ENCODE results near the gene KRTAP16-1. TPM values are rescaled to one million over a fixed set of nuclear protein-coding genes. Genes with fewer than 3 reads are reported as not detected.

KRTAP16-1 gene
- total RNA-seq, 1 donor from 2014 or later: not detected

DNA sequence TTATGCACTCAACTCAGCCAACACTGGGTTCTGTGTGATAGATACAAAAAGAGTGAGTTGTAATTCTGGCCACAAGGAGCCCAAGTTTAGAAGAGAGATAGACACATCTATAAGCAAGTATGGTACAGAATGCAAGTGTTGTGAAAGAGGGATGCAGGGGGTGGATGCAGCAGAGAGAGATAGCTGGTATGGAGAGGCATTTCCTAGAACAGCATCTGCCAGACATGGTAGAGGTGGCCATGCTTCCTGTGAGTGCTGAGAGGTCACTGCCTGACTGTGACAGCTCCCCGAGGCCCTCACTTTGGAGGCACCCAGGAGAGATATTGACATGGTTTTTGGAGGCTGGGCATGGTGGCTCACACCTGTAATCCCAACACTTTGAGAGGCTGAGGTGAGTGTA lies 2.0 kb upstream of the KRTAP16-1 start:
- no peak overlapping the region for H3K27ac ChIP-seq
- no peak for ATAC-seq
- intact Hi-C loops (cut with DNase I): no loop called here

DNA sequence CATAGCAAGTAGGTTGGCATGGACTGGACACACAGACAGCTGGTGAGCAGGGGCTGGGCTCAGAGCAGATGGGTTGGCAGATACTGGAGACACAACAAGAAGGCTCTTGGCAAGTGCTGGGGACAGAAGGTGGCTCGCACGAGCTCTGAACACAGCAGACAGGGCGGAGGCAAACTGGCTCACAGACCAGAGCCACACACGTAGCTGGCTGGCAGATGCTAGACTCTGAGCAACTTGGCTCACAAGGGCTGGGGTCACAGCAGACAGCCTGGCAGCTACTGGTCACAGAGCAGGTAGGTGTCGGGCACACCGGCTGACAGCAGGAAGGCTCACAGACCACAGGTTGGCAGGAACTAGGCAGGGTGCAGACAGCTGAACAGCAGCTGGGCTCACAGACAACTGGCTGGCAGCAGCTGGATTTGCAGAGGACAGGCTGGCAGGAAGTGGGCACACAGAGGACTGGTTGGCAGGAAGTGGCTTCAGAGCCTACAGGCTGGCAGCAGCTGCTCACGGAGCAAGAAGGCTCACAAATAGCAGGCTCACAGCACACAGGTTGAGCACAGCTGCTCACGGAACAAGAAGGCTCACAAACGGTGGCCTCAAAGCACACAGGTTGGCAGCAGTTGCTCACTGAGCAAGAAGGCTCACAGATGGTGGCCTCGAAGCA lies 725 bp downstream of the KRTAP16-1 start:
- no peaks in the 10 kb centered on the region for H3K36me3 ChIP-seq
- no peaks in the 10 kb centered on the region for H3K27me3 ChIP-seq
- DNase-seq (peak; percentile 65), ATAC-seq (peak; percentile 75)
- H3K27ac ChIP-seq: peak overlapping the region; percentile 49
- TF ChIP-seq, protein P1, sequence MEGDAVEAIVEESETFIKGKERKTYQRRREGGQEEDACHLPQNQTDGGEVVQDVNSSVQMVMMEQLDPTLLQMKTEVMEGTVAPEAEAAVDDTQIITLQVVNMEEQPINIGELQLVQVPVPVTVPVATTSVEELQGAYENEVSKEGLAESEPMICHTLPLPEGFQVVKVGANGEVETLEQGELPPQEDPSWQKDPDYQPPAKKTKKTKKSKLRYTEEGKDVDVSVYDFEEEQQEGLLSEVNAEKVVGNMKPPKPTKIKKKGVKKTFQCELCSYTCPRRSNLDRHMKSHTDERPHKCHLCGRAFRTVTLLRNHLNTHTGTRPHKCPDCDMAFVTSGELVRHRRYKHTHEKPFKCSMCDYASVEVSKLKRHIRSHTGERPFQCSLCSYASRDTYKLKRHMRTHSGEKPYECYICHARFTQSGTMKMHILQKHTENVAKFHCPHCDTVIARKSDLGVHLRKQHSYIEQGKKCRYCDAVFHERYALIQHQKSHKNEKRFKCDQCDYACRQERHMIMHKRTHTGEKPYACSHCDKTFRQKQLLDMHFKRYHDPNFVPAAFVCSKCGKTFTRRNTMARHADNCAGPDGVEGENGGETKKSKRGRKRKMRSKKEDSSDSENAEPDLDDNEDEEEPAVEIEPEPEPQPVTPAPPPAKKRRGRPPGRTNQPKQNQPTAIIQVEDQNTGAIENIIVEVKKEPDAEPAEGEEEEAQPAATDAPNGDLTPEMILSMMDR (IDR thresholded peaks at IDR 0.05): no peak
- intact Hi-C loops (cut with DNase I): no loop called here
- H3K4me3 ChIP-seq: no peak overlapping the region
- peaks cover 3% of the 10 kb centered on the region for H3K4me1 ChIP-seq
- H3K9me3 ChIP-seq: no peaks in the 10 kb centered on the region

More for the DNA sequence above, 2.0 kb upstream of the KRTAP16-1 start:
- H3K9me3 ChIP-seq: no peaks in the 10 kb centered on the region
- H3K4me1 ChIP-seq: peaks cover 3% of the 10 kb centered on the region
- no peaks in the 10 kb centered on the region for H3K36me3 ChIP-seq
- DNase-seq: no peak
- H3K4me3 ChIP-seq: no peak overlapping the region
- H3K27me3 ChIP-seq: no peaks in the 10 kb centered on the region
- TF ChIP-seq, protein P1 (IDR thresholded peaks at IDR 0.05): no peak

DNA sequence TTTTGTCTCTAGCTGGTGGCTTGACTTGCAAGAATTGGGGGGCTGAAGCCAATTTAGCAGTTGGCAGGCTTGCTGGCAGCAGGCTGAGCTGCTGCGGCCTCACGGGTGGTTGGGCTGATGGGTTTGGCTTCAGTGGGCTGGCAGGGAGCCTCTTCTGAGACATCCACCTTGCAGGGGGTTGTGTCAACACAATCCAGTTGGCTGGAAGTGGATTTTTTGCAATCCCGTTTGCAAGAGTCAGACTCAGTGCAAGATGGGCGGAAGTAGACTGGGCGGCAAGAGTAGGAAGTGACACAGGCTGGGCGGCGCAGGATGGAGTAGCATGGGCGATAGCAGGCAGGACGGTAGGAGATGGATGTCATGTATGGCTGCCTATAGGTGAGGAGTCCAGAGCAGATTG lies 1.5 kb downstream of the KRTAP16-1 start:
- intact Hi-C loops (cut with DNase I): no loop called here
- no peaks in the 10 kb centered on the region for H3K36me3 ChIP-seq
- peak overlapping the region; percentile 24 for H3K27ac ChIP-seq
- no peak overlapping the region for H3K4me3 ChIP-seq
- no peaks in the 10 kb centered on the region for H3K27me3 ChIP-seq
- TF ChIP-seq, protein P1 (IDR thresholded peaks at IDR 0.05): no peak
- H3K9me3 ChIP-seq: no peaks in the 10 kb centered on the region
- peaks cover 3% of the 10 kb centered on the region for H3K4me1 ChIP-seq
- DNase-seq: peak; percentile 65
- ATAC-seq: peak; percentile 60

DNA sequence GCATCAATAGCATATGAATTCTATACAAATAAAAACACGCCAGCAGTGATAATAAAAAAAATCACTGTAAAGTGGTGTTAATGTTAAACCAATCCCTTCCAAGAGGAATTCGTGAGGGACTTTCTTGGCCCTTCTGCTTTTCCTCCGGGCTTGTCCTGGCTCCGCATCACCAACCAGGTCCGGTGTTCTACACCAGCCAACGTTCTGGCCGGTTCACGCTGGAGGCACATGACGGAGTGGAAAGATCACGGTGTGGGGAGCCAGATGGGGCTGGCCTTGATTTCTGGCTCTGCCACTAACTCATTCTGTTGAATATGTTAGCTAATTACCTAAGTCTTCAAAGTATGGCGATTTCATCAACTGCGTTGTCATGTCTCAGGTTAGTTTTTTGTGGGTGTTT lies 5.0 kb downstream of the KRTAP16-1 start:
- H3K9me3 ChIP-seq: no peaks in the 10 kb centered on the region
- TF ChIP-seq, protein P1 (IDR thresholded peaks at IDR 0.05): no peak
- no peak overlapping the region for H3K27ac ChIP-seq
- H3K36me3 ChIP-seq: no peaks in the 10 kb centered on the region
- DNase-seq (no peak), ATAC-seq (no peak)
- no peak overlapping the region for H3K4me3 ChIP-seq
- H3K4me1 ChIP-seq: peaks cover under 1% of the 10 kb centered on the region
- H3K27me3 ChIP-seq: no peaks in the 10 kb centered on the region
- intact Hi-C loops (cut with DNase I): no loop called here

DNA sequence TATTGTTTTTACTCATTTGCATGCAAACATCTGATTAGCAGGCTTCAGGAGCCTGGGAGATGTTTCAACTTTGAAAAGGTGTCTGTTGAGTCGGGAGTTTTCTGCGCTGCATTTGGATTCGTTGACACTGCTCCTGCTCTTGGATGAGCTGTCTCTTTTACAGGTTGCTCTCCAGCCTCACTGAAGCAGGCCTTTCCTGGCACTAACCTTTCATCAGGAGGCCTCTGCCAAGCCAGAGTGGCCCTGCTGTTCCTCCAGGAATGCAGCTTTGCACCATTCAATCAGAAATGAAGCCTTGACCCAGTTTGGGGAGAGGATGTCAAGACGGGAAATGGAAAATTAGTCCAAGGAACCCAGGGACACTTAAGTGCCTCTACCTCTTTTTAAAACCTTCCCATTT lies 6.1 kb downstream of the KRTAP16-1 start:
- Histone ChIP-seq H3K36me3 (no peaks in the 10 kb centered on the region), H3K9me3 (no peaks in the 10 kb centered on the region), H3K27ac (no peak overlapping the region), H3K27me3 (no peaks in the 10 kb centered on the region), H3K4me3 (no peak overlapping the region), H3K4me1 (no peaks in the 10 kb centered on the region)
- ATAC-seq: no peak
- DNase-seq: no peak
- TF ChIP-seq, protein P1 (IDR thresholded peaks at IDR 0.05): no peak
- intact Hi-C loops (cut with DNase I): no loop called here
